Trophoblast cell (in vitro differentiated cells and primary cell): ENCODE data around the gene ARHGAP6.

Experiments used
- DNase-seq, 2 donors: peaks; one replicate each; pipeline ENCODE4 v3.0.0-alpha.2; 2016
- H2AFZ ChIP-seq: 2 replicates; pipeline ENCODE4 v1.6.1; 2013; ENCODE audit warnings: low read length, moderate library complexity, mild to moderate bottlenecking; ENCODE audit not compliant: insufficient read depth, poor library complexity
- H2AK5ac ChIP-seq: 2 replicates; pipeline ENCODE4 v1.6.1; 2013; ENCODE audit warnings: mild to moderate bottlenecking, low read length
- H2BK120ac ChIP-seq: 2 replicates; pipeline ENCODE4 v1.6.1; 2013; ENCODE audit warnings: low read length, mild to moderate bottlenecking, moderate library complexity; ENCODE audit not compliant: insufficient read depth, poor library complexity
- H2BK12ac ChIP-seq: 2 replicates; pipeline ENCODE4 v1.6.1; 2013; ENCODE audit warnings: mild to moderate bottlenecking, low read length, moderate library complexity
- H2BK5ac ChIP-seq: 2 replicates; pipeline ENCODE4 v1.6.1; 2013; ENCODE audit warnings: low read length, low read depth, moderate library complexity, mild to moderate bottlenecking; ENCODE audit not compliant: poor library complexity
- H3K14ac ChIP-seq: 2 replicates; pipeline ENCODE4 v1.6.1; 2013; ENCODE audit warnings: mild to moderate bottlenecking, low read length
- H3K18ac ChIP-seq: 2 replicates; pipeline ENCODE4 v1.6.1; 2013; ENCODE audit warnings: mild to moderate bottlenecking, low read length
- H3K23ac ChIP-seq: 2 replicates; pipeline ENCODE4 v1.6.1; 2013; ENCODE audit warnings: low read length
- H3K27ac ChIP-seq: 2 replicates; pipeline ENCODE4 v1.5.1; 2013; ENCODE audit warnings: low read depth, mild to moderate bottlenecking, inconsistent platforms, low read length, moderate library complexity
- H3K27me3 ChIP-seq: 2 replicates; pipeline ENCODE4 v1.6.1; 2013; ENCODE audit warnings: inconsistent platforms, mild to moderate bottlenecking, low read length, moderate library complexity; ENCODE audit not compliant: insufficient read depth
- H3K36me3 ChIP-seq, 2 experiments: 1 replicate in 1 of 2; 2 replicates in 1 of 2; pipeline ENCODE4 v1.6.1; 2013; ENCODE audit warnings: low read length in 2 of 2, mild to moderate bottlenecking in 2 of 2, moderate library complexity in 1 of 2; ENCODE audit not compliant: insufficient read depth in 2 of 2, control insufficient read depth in 1 of 2
- H3K4ac ChIP-seq: 2 replicates; pipeline ENCODE4 v1.6.1; 2013; ENCODE audit warnings: low read depth, mild to moderate bottlenecking, low read length, moderate library complexity
- H3K4me1 ChIP-seq, 2 experiments: 1 replicate in 1 of 2; 2 replicates in 1 of 2; pipeline ENCODE4 v1.6.1; 2013; ENCODE audit warnings: low read length in 2 of 2, mild to moderate bottlenecking in 2 of 2, moderate library complexity in 1 of 2; ENCODE audit not compliant: insufficient read depth in 2 of 2, control insufficient read depth in 1 of 2
- H3K4me2 ChIP-seq: 2 replicates; pipeline ENCODE4 v1.6.1; 2013; ENCODE audit warnings: inconsistent platforms, mild to moderate bottlenecking, low read length, moderate library complexity
- H3K4me3 ChIP-seq: 2 replicates; pipeline ENCODE4 v1.5.1; 2013; ENCODE audit warnings: mild to moderate bottlenecking, low read depth, low read length, inconsistent platforms
- H3K79me1 ChIP-seq: one replicate; pipeline ENCODE4 v1.6.1; 2013; ENCODE audit warnings: low read length
- H3K79me2 ChIP-seq: 2 replicates; pipeline ENCODE4 v1.6.1; 2013; ENCODE audit warnings: low read length, mild to moderate bottlenecking; ENCODE audit not compliant: control insufficient read depth, insufficient read depth, poor library complexity
- H3K9ac ChIP-seq: 2 replicates; pipeline ENCODE4 v1.6.1; 2013; ENCODE audit warnings: mild to moderate bottlenecking, low read length
- H3K9me3 ChIP-seq: 2 replicates; pipeline ENCODE4 v1.6.1; 2013; ENCODE audit warnings: low read depth, mild to moderate bottlenecking, control low read depth, inconsistent platforms, low read length; ENCODE audit not compliant: insufficient read depth
- H4K12ac ChIP-seq: 2 replicates; pipeline ENCODE4 v1.6.1; 2013; ENCODE audit warnings: low read depth, mild to moderate bottlenecking, low read length, moderate library complexity
- H4K8ac ChIP-seq: 2 replicates; pipeline ENCODE4 v1.6.1; 2013; ENCODE audit warnings: low read depth, mild to moderate bottlenecking, low read length, moderate library complexity
- H4K91ac ChIP-seq: one replicate; pipeline ENCODE4 v1.6.1; 2013; ENCODE audit warnings: low read depth, mild to moderate bottlenecking, low read length, moderate library complexity
- WGBS: extraction: QIAGEN DNeasy Blood & Tissue Kit; methylation state at CpG from one replicate; pipeline ENCODE4 v1.1.7; 2013; ENCODE audit warnings: missing lambda C conversion rate; ENCODE audit not compliant: insufficient read length, insufficient coverage; ENCODE audit errors: extremely low coverage; 5-methylcytosine and 5-hydroxymethylcytosine counted together

The ARHGAP6 gene

GRCh38 chrX:11305641-11306040 lies 360.1 kb downstream of the ARHGAP6 start:
- H4K91ac ChIP-seq: no peak overlapping the region
- no peaks in the 10 kb centered on the region for H3K79me2 ChIP-seq
- no peak overlapping the region for H2AFZ ChIP-seq
- H3K9ac ChIP-seq: no peak overlapping the region
- H4K8ac ChIP-seq: no peak overlapping the region
- H3K9me3 ChIP-seq: no peaks in the 10 kb centered on the region
- no peak overlapping the region for H2BK120ac ChIP-seq
- H3K23ac ChIP-seq: no peak overlapping the region
- H3K36me3 ChIP-seq: no peaks in the 10 kb centered on the region
- H3K27ac ChIP-seq: no peak overlapping the region
- no peak overlapping the region for H3K18ac ChIP-seq
- WGBS: no CpG with 5 or more reads among the region's 1 CpG
- no peak overlapping the region for H3K4me2 ChIP-seq
- H3K79me1 ChIP-seq: no peaks in the 10 kb centered on the region
- no peak overlapping the region for H2BK12ac ChIP-seq
- no peaks in the 10 kb centered on the region for H3K27me3 ChIP-seq
- peaks cover 3% of the 10 kb centered on the region in 2 experiments for H3K4me1 ChIP-seq
- no peak overlapping the region for H2BK5ac ChIP-seq
- no peak overlapping the region for H2AK5ac ChIP-seq
- H3K4ac ChIP-seq: no peak overlapping the region
- no peak overlapping the region for H3K14ac ChIP-seq
- DNase-seq: no peak
- no peak overlapping the region for H3K4me3 ChIP-seq
- H4K12ac ChIP-seq: no peak overlapping the region

- H3K9me3 ChIP-seq: no peaks in the 10 kb centered on the region
- no peaks in the 10 kb centered on the region for H3K36me3 ChIP-seq
- no peak overlapping the region for H3K9ac ChIP-seq
- H3K4me2 ChIP-seq: no peak overlapping the region
- no peak overlapping the region for H3K14ac ChIP-seq
- H3K18ac ChIP-seq: no peak overlapping the region
- DNase-seq: no peak
- no peak overlapping the region for H4K8ac ChIP-seq
- H4K12ac ChIP-seq: no peak overlapping the region
- H3K27me3 ChIP-seq: no peaks in the 10 kb centered on the region
- no peak overlapping the region for H2BK5ac ChIP-seq
- H3K27ac ChIP-seq: no peak overlapping the region
- no peak overlapping the region for H2AFZ ChIP-seq
- no peak overlapping the region for H4K91ac ChIP-seq
- H2BK12ac ChIP-seq: no peak overlapping the region
- H3K4ac ChIP-seq: no peak overlapping the region
- no peaks in the 10 kb centered on the region for H3K79me2 ChIP-seq
- WGBS: no CpG with 5 or more reads among the region's 6 CpGs
- H2BK120ac ChIP-seq: no peak overlapping the region
- H2AK5ac ChIP-seq: no peak overlapping the region
- no peak overlapping the region for H3K23ac ChIP-seq
- no peak overlapping the region for H3K4me3 ChIP-seq
- H3K79me1 ChIP-seq: no peaks in the 10 kb centered on the region
- H3K4me1 ChIP-seq: peaks cover 3% of the 10 kb centered on the region in 2 experiments
Observed at GRCh38 chrX:11304829-11305228, 360.9 kb downstream of the ARHGAP6 start.

DNA sequence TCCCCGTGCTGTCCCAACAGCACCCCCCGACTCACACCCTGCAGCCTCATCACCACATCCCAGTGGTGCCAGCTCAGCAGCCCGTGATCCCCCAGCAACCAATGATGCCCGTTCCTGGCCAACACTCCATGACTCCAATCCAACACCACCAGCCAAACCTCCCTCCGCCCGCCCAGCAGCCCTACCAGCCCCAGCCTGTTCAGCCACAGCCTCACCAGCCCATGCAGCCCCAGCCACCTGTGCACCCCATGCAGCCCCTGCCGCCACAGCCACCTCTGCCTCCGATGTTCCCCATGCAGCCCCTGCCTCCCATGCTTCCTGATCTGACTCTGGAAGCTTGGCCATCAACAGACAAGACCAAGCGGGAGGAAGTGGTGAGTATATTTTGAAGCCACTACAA lies 367.1 kb downstream of the ARHGAP6 start:
- Histone ChIP-seq H3K9me3 (no peaks in the 10 kb centered on the region), H3K36me3 (no peaks in the 10 kb centered on the region), H3K4ac (no peak overlapping the region), H2BK12ac (no peak overlapping the region), H2AK5ac (no peak overlapping the region), H2AFZ (no peak overlapping the region), H3K18ac (no peak overlapping the region), H4K91ac (no peak overlapping the region), H2BK120ac (no peak overlapping the region), H3K23ac (no peak overlapping the region), H3K4me1 (no peaks in the 10 kb centered on the region), H4K12ac (no peak overlapping the region), H2BK5ac (no peak overlapping the region), H3K79me1 (no peaks in the 10 kb centered on the region), H3K27ac (no peak overlapping the region), H3K27me3 (no peaks in the 10 kb centered on the region), H3K14ac (no peak overlapping the region), H3K4me2 (no peak overlapping the region), H3K9ac (no peak overlapping the region), H4K8ac (no peak overlapping the region), H3K4me3 (no peak overlapping the region), H3K79me2 (no peaks in the 10 kb centered on the region)
- no CpG with 5 or more reads among the region's 9 CpGs for WGBS
- DNase-seq: no peak

GRCh38 chrX:11296051-11296450 lies 369.7 kb downstream of the ARHGAP6 start:
- Histone ChIP-seq H4K8ac (no peak overlapping the region), H3K4me1 (no peaks in the 10 kb centered on the region), H3K79me1 (no peaks in the 10 kb centered on the region), H3K14ac (no peak overlapping the region), H3K4ac (no peak overlapping the region), H3K4me2 (no peak overlapping the region), H3K79me2 (no peaks in the 10 kb centered on the region), H3K9ac (no peak overlapping the region), H2AFZ (no peak overlapping the region), H3K18ac (no peak overlapping the region), H2AK5ac (no peak overlapping the region), H2BK120ac (no peak overlapping the region), H3K27me3 (no peaks in the 10 kb centered on the region), H4K91ac (no peak overlapping the region), H3K9me3 (no peaks in the 10 kb centered on the region), H3K27ac (no peak overlapping the region), H3K4me3 (no peak overlapping the region), H2BK12ac (no peak overlapping the region), H3K36me3 (no peaks in the 10 kb centered on the region), H2BK5ac (no peak overlapping the region), H3K23ac (no peak overlapping the region), H4K12ac (no peak overlapping the region)
- DNase-seq: no peak
- no CpG with 5 or more reads among the region's 5 CpGs for WGBS
